ENCODE measurements around the gene NUP93. TPM values are rescaled to one million over a fixed set of nuclear protein-coding genes. Genes with fewer than 3 reads are reported as not detected.
A peak's percentile ranks its signal among the peaks of the same experiment; 100 is the strongest.

The NUP93 gene
- polyA plus RNA-seq, 1 experiment: 61.2 TPM

DNA sequence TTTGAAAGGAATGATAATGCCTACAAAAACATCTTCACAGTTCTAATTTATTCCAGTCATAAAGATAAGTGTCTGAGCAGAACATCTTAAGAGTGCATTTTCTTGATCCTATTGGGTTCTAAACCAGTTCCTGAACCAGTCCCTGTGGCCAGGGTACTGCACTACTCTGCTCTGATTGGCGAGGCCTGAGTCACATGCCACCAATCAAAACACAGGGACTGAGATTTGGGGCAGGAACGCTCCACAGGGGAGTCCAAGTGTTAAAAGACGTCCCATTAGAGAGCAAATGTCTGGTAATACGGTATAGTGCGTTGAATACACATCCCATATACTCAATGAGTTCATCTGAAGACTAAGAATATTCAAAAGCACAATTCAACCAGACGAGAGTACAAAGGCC is 3.0 kb upstream of the NUP93 start:
- TF ChIP-seq, protein P1, sequence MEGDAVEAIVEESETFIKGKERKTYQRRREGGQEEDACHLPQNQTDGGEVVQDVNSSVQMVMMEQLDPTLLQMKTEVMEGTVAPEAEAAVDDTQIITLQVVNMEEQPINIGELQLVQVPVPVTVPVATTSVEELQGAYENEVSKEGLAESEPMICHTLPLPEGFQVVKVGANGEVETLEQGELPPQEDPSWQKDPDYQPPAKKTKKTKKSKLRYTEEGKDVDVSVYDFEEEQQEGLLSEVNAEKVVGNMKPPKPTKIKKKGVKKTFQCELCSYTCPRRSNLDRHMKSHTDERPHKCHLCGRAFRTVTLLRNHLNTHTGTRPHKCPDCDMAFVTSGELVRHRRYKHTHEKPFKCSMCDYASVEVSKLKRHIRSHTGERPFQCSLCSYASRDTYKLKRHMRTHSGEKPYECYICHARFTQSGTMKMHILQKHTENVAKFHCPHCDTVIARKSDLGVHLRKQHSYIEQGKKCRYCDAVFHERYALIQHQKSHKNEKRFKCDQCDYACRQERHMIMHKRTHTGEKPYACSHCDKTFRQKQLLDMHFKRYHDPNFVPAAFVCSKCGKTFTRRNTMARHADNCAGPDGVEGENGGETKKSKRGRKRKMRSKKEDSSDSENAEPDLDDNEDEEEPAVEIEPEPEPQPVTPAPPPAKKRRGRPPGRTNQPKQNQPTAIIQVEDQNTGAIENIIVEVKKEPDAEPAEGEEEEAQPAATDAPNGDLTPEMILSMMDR (IDR thresholded peaks at IDR 0.05; ENCODE audit: insufficient read depth, low read depth, low read length): no peak
- no peaks in the 10 kb centered on the region for H3K36me3 ChIP-seq (ENCODE audit: control insufficient read depth, insufficient read depth, low read length)
- DNase-seq (ENCODE audit: low read depth): no peak
- H3K27me3 ChIP-seq (ENCODE audit: control insufficient read depth, insufficient read depth, low read length): peaks cover 2% of the 10 kb centered on the region; the same call in 1 of the 2 replicates
- ChIA-PET CTCF (interaction anchor here (1.0 kb wide), 2 partner anchors 10 to 25 kb away, joined by 3 read pairs; no protein-coding TSS in a partner anchor), POLR2A (no interaction called here)
- H3K4me3 ChIP-seq (ENCODE audit: low read depth, low read length): no peak overlapping the region

DNA sequence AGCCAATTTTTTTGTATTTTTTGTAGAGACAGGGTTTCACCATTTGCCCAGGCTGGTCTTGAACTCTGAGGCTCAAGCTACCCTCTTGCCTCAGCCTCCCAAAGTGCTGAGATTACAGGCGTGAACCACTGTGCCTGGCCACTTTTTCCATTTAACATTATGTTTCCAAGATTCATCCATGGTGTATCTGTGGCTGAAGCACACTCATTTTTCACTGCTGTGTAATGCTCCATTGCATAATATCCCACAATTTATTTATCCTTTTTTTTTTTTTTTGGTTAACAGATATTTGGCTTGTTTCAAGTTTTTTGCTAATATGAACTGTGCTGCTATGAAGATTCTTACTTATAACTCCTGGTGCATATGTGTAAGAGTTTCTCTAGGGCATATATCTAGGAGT is 1.9 kb upstream of the NUP93 start:
- Histone ChIP-seq H3K4me3 (ENCODE audit: low read depth, low read length) (no peak overlapping the region), H3K36me3 (ENCODE audit: control insufficient read depth, insufficient read depth, low read length) (no peaks in the 10 kb centered on the region), H3K27me3 (ENCODE audit: control insufficient read depth, insufficient read depth, low read length) (no peaks in the 10 kb centered on the region)
- TF ChIP-seq, protein P1 (IDR thresholded peaks at IDR 0.05; ENCODE audit: insufficient read depth, low read depth, low read length): no peak
- POLR2A ChIA-PET: no interaction called here
- CTCF ChIA-PET: interaction anchor here (0.6 to 1.0 kb wide), 4 partner anchors 12 to 95 kb away, joined by 3 read pairs; no protein-coding TSS in a partner anchor
- DNase-seq (ENCODE audit: low read depth): no peak

DNA sequence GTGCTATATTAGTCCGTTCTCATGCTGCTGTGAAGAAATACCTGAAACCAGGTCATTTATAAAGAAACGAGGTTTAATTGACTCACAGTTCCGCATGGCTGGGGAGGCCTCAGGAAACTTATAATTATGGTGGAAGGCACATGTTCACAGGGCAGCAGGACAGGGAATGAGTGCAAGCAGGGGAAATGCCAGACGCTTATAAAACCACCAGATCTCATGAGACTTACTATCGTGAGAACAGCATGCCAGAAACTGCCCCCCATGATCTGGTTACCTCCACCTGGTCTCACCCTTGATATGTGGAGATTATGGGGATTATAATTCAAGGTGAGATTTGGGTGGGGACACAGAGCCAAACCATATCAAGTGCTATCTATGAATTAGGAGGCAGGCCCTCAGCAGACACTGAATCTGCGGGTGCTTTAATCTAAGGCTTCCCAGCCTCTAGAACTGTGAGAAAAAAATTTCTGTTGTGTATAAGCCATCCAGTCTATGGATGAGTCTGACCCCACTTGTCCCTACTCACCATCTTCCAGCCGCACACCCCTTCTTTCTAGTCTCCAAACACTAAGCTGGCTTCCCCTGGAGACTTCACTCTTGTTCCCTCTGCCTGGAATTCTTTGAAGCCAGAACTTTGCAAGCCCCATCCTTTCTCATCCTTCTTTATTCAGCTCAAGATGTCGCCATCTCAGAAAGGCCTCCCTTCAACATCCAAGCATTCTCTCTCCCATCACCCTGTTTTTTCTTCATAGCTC is 772 bp upstream of the NUP93 start:
- ChIA-PET POLR2A (interaction anchor here (0.6 kb wide), 1 partner anchor 78 kb away, joined by 3 read pairs; no protein-coding TSS in a partner anchor), CTCF (no interaction called here)
- Histone ChIP-seq H3K36me3 (ENCODE audit: control insufficient read depth, insufficient read depth, low read length) (no peaks in the 10 kb centered on the region), H3K4me3 (ENCODE audit: low read depth, low read length) (peak overlapping the region; percentile 98), H3K27me3 (ENCODE audit: control insufficient read depth, insufficient read depth, low read length) (no peaks in the 10 kb centered on the region)
- no peak for DNase-seq (ENCODE audit: low read depth)
- TF ChIP-seq, protein P1 (IDR thresholded peaks at IDR 0.05; ENCODE audit: insufficient read depth, low read depth, low read length): no peak

DNA sequence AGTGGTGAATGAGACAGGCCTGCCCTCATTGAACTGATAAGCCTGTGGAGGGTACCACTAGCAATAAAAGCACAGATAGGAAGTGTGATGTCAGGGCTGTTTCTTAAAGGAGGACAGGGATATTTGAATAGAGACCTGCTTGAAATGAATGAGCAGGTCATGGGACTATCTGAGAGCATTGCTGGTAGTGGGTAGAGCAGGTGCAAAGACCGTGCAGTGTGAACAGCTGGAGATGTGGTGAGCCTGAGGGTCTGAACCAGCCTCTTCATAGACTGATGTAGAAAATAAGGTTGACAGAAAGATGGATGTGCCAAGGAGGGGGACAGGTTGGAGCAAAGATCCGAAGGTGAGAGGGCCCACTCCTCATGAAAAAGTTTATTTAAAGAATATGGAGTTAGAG is 2.4 kb downstream of the NUP93 start:
- ChIA-PET CTCF (no interaction called here), POLR2A (no interaction called here)
- no peaks in the 10 kb centered on the region for H3K27me3 ChIP-seq (ENCODE audit: control insufficient read depth, insufficient read depth, low read length)
- DNase-seq (ENCODE audit: low read depth): no peak
- H3K4me3 ChIP-seq (ENCODE audit: low read depth, low read length): no peak overlapping the region
- TF ChIP-seq, protein P1 (IDR thresholded peaks at IDR 0.05; ENCODE audit: insufficient read depth, low read depth, low read length): no peak
- no peaks in the 10 kb centered on the region for H3K36me3 ChIP-seq (ENCODE audit: control insufficient read depth, insufficient read depth, low read length)

DNA sequence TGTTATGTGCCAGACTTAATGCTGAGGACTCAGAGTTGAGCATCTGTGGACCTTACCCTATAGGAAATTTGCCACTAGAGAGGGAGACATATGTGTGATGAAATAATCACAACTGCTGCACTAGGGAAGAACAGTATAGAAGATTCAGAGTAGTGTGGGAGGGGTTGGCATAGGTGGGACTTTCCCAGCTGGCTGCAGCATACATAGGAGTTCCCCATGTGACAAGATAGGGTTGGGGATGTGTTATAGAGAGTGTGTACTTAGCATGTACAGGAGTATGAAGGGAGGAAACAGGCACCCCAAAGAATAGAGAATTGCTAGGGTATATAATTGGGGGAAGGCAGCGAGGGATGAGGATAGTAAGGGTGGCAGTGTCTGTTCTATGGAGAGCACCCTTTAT is 2.9 kb downstream of the NUP93 start:
- ChIA-PET POLR2A (no interaction called here), CTCF (no interaction called here)
- TF ChIP-seq, protein P1 (IDR thresholded peaks at IDR 0.05; ENCODE audit: insufficient read depth, low read depth, low read length): no peak
- no peak for DNase-seq (ENCODE audit: low read depth)
- no peak overlapping the region for H3K4me3 ChIP-seq (ENCODE audit: low read depth, low read length)
- H3K36me3 ChIP-seq (ENCODE audit: control insufficient read depth, insufficient read depth, low read length): no peaks in the 10 kb centered on the region
- H3K27me3 ChIP-seq (ENCODE audit: control insufficient read depth, insufficient read depth, low read length): no peaks in the 10 kb centered on the region

Measured in BJ (cell line).